Neuronal stem cell (in vitro differentiated cells): ENCODE results near the gene BCAM.
"Not testable (repeated sequence)": the region's sequence is repeated elsewhere in the genome, so short reads cannot be mapped to it uniquely, and the experiment has no call there.

Experiments
- DNase-seq: peaks from one replicate; pipeline ENCODE4 v3.0.0-alpha.2; 2013; ENCODE audit warnings: low spot score
- H2AFZ ChIP-seq: one replicate; pipeline ENCODE4 v1.6.1; 2013; ENCODE audit warnings: mild to moderate bottlenecking, low read length, inconsistent platforms
- H2AK5ac ChIP-seq: 2 replicates; pipeline ENCODE4 v1.6.1; 2013; ENCODE audit warnings: low read depth, mild to moderate bottlenecking, inconsistent platforms, low read length, moderate library complexity, mixed read lengths
- H2BK120ac ChIP-seq: 2 replicates; pipeline ENCODE4 v1.6.1; 2013; ENCODE audit warnings: low read depth, mild to moderate bottlenecking, inconsistent platforms, low read length, moderate library complexity, mixed read lengths
- H2BK12ac ChIP-seq: one replicate; pipeline ENCODE4 v1.6.1; 2013; ENCODE audit warnings: low read length, inconsistent platforms
- H2BK15ac ChIP-seq: 2 replicates; pipeline ENCODE4 v1.6.1; 2013; ENCODE audit warnings: mild to moderate bottlenecking, low read length, inconsistent platforms, mixed read lengths
- H2BK5ac ChIP-seq: one replicate; pipeline ENCODE4 v1.6.1; 2013; ENCODE audit warnings: inconsistent platforms, mild to moderate bottlenecking, low read length, moderate library complexity
- H3K14ac ChIP-seq: one replicate; pipeline ENCODE4 v1.6.1; 2013; ENCODE audit warnings: low read length, inconsistent platforms
- H3K18ac ChIP-seq: 2 replicates; pipeline ENCODE4 v1.6.1; 2013; ENCODE audit warnings: low read length, inconsistent platforms
- H3K23ac ChIP-seq: 2 replicates; pipeline ENCODE4 v1.6.1; 2013; ENCODE audit warnings: low read depth, mild to moderate bottlenecking, mixed read lengths, low read length, inconsistent platforms; ENCODE audit not compliant: poor library complexity
- H3K27ac ChIP-seq: replicated peaks from 3 replicates; pipeline ENCODE4 v1.5.1; 2013; ENCODE audit warnings: low read length, inconsistent platforms
- H3K27me3 ChIP-seq, 3 experiments: 2 replicates each; pipeline ENCODE4 v1.6.1; 2013; ENCODE audit warnings: low read length in 3 of 3, mild to moderate bottlenecking in 2 of 3, inconsistent platforms in 1 of 3, low read depth in 1 of 3, mixed read lengths in 1 of 3, moderate library complexity in 1 of 3; ENCODE audit not compliant: control insufficient read depth in 3 of 3, insufficient read depth in 3 of 3
- H3K36me3 ChIP-seq, 2 donors: replicated peaks in 1 of 2; 2 replicates each; pipeline ENCODE4 v1.6.1; 2013; ENCODE audit warnings: low read length in 2 of 2; ENCODE audit not compliant: control insufficient read depth in 2 of 2, insufficient read depth in 2 of 2
- H3K4ac ChIP-seq: 2 replicates; pipeline ENCODE4 v1.6.1; 2013; ENCODE audit warnings: inconsistent platforms, mild to moderate bottlenecking, low read length, moderate library complexity
- H3K4me1 ChIP-seq, 2 donors: 1 replicate in 1 of 2; 2 replicates in 1 of 2; pipeline ENCODE4 v1.6.1; 2013; ENCODE audit warnings: low read length in 2 of 2, low read depth in 1 of 2; ENCODE audit not compliant: control insufficient read depth in 2 of 2, insufficient read depth in 1 of 2
- H3K4me2 ChIP-seq: one replicate; pipeline ENCODE4 v1.6.1; 2013; ENCODE audit warnings: mild to moderate bottlenecking, low read length, inconsistent platforms; ENCODE audit not compliant: insufficient read depth, poor library complexity, severe bottlenecking
- H3K4me3 ChIP-seq, 2 donors: 2 replicates each; pipeline ENCODE4 v1.5.1; 2013; ENCODE audit warnings: low read length in 2 of 2, mild to moderate bottlenecking in 2 of 2, inconsistent platforms in 1 of 2, moderate library complexity in 1 of 2
- H3K79me1 ChIP-seq: one replicate; pipeline ENCODE4 v1.6.1; 2013; ENCODE audit warnings: low read depth, mild to moderate bottlenecking, inconsistent platforms, low read length, moderate library complexity
- H3K9ac ChIP-seq: one replicate; pipeline ENCODE4 v1.6.1; 2013; ENCODE audit warnings: mild to moderate bottlenecking, low read depth, low read length, inconsistent platforms; ENCODE audit not compliant: poor library complexity
- H3K9me3 ChIP-seq, 2 donors: replicated peaks in 1 of 2; 2 replicates each; pipeline versions ENCODE3 to v1.6.1; 2013; ENCODE audit warnings: low read length in 2 of 2, mild to moderate bottlenecking in 2 of 2, inconsistent platforms in 1 of 2, low read depth in 1 of 2, mixed read lengths in 1 of 2, moderate library complexity in 1 of 2; ENCODE audit not compliant: control insufficient read depth in 2 of 2, insufficient read depth in 1 of 2
- H4K8ac ChIP-seq: one replicate; pipeline ENCODE4 v1.6.1; 2013; ENCODE audit warnings: low read depth, mild to moderate bottlenecking, inconsistent platforms, low read length, moderate library complexity
- H4K91ac ChIP-seq: one replicate; pipeline ENCODE4 v1.6.1; 2013; ENCODE audit warnings: low read length, low read depth, mild to moderate bottlenecking, inconsistent platforms; ENCODE audit not compliant: poor library complexity
- WGBS, 2 donors: extraction: QIAGEN DNeasy Blood & Tissue Kit; methylation state at CpG; one replicate each; pipeline ENCODE4 v1.1.7; 2013; ENCODE audit warnings: missing lambda C conversion rate in 2 of 2, mixed read lengths in 1 of 2; ENCODE audit not compliant: insufficient read length in 2 of 2, insufficient replicate concordance in 1 of 2; ENCODE audit errors: extremely low coverage in 2 of 2; 5-methylcytosine and 5-hydroxymethylcytosine counted together

BCAM gene

GRCh38 chr19:44856421-44857083, 47.6 kb downstream of the BCAM start:
- H2BK5ac ChIP-seq: no peak overlapping the region
- H2AK5ac ChIP-seq: no peak overlapping the region
- H3K23ac ChIP-seq: no peak overlapping the region
- H3K79me1 ChIP-seq: peaks cover 16% of the 10 kb centered on the region
- peaks cover 0 to 2% of the 10 kb centered on the region in 2 donors for H3K4me1 ChIP-seq
- no peak overlapping the region for H2BK120ac ChIP-seq
- WGBS, 2 donors: no CpG with 5 or more reads among the region's 10 CpGs
- H3K36me3 ChIP-seq: peaks cover 28 to 58% of the 10 kb centered on the region in 2 donors
- H2AFZ ChIP-seq: no peak overlapping the region
- no peak overlapping the region for H3K4ac ChIP-seq
- no peak overlapping the region for H2BK12ac ChIP-seq
- no peaks in the 10 kb centered on the region for H3K27me3 ChIP-seq
- H4K91ac ChIP-seq: no peak overlapping the region
- peaks cover 0 to 2% of the 10 kb centered on the region in 2 donors for H3K9me3 ChIP-seq
- H3K14ac ChIP-seq: no peak overlapping the region
- H3K18ac ChIP-seq: no peak overlapping the region
- no peak overlapping the region for H4K8ac ChIP-seq
- H3K27ac ChIP-seq: no peak overlapping the region
- no peak for DNase-seq
- no peak overlapping the region for H2BK15ac ChIP-seq
- H3K9ac ChIP-seq: no peak overlapping the region
- no peak overlapping the region for H3K4me3 ChIP-seq
- H3K4me2 ChIP-seq: no peak overlapping the region

GRCh38 chr19:44857837-44858236, 48.9 kb downstream of the BCAM start:
- peaks cover 18% of the 10 kb centered on the region for H3K79me1 ChIP-seq
- H3K9me3 ChIP-seq: peaks cover 0 to 2% of the 10 kb centered on the region in 2 donors

GRCh38 chr19:44861576-44861975, 52.7 kb downstream of the BCAM start:
- H3K4me2 ChIP-seq, H2BK15ac ChIP-seq, H2AFZ ChIP-seq, H3K4me1 ChIP-seq, H3K4ac ChIP-seq, H3K4me3 ChIP-seq, H3K9me3 ChIP-seq, H3K27me3 ChIP-seq, H2BK12ac ChIP-seq, H2AK5ac ChIP-seq, H4K8ac ChIP-seq, H3K27ac ChIP-seq, H3K23ac ChIP-seq, H3K9ac ChIP-seq, H2BK5ac ChIP-seq, H2BK120ac ChIP-seq, H4K91ac ChIP-seq, H3K18ac ChIP-seq, DNase-seq, H3K14ac ChIP-seq: not testable (repeated sequence)
- Histone ChIP-seq H3K79me1 (peaks cover 17% of the 10 kb centered on the region), H3K36me3 (peaks cover 35 to 61% of the 10 kb centered on the region in 2 donors)
- no CpG with 5 or more reads among the region's 3 CpGs for WGBS, 2 donors

More at GRCh38 chr19:44857837-44858236, 48.9 kb downstream of the BCAM start:
- Histone ChIP-seq H3K4ac (no peak overlapping the region), H3K36me3 (peaks cover 28 to 59% of the 10 kb centered on the region in 2 donors), H4K8ac (no peak overlapping the region), H3K9ac (no peak overlapping the region), H2BK120ac (no peak overlapping the region), H3K4me2 (no peak overlapping the region), H2BK5ac (no peak overlapping the region), H2AK5ac (no peak overlapping the region), H3K27me3 (no peaks in the 10 kb centered on the region), H2AFZ (no peak overlapping the region), H3K23ac (no peak overlapping the region), H2BK12ac (no peak overlapping the region), H3K27ac (no peak overlapping the region), H3K18ac (no peak overlapping the region), H3K14ac (no peak overlapping the region), H4K91ac (no peak overlapping the region), H2BK15ac (no peak overlapping the region), H3K4me3 (no peak overlapping the region), H3K4me1 (no peaks in the 10 kb centered on the region)
- DNase-seq: no peak
- no CpG with 5 or more reads among the region's 4 CpGs for WGBS, 2 donors

- Histone ChIP-seq H2BK5ac (no peak overlapping the region), H4K8ac (no peak overlapping the region), H3K9me3 (peaks cover 0 to 2% of the 10 kb centered on the region in 2 donors), H3K27me3 (no peaks in the 10 kb centered on the region), H2BK15ac (no peak overlapping the region), H2AFZ (no peak overlapping the region), H3K27ac (no peak overlapping the region), H3K4me2 (no peak overlapping the region), H3K9ac (no peak overlapping the region), H2BK12ac (no peak overlapping the region), H3K18ac (no peak overlapping the region), H3K4ac (no peak overlapping the region), H3K14ac (no peak overlapping the region), H2BK120ac (no peak overlapping the region), H3K36me3 (peaks cover 42 to 72% of the 10 kb centered on the region in 2 donors), H4K91ac (no peak overlapping the region), H3K4me1 (no peaks in the 10 kb centered on the region), H3K79me1 (peaks cover 21% of the 10 kb centered on the region), H3K23ac (no peak overlapping the region), H3K4me3 (no peak overlapping the region), H2AK5ac (no peak overlapping the region)
- no peak for DNase-seq
- WGBS, 2 donors: no CpG with 5 or more reads among the region's 2 CpGs
These were observed 55.1 kb downstream of the BCAM start for GRCh38 chr19:44863990-44864389.
